PC-3 (cell line): ENCODE data around the gene CNTNAP5. TPM values are rescaled to one million over a fixed set of nuclear protein-coding genes. Genes with fewer than 3 reads are reported as not detected.

Source experiments
- ATAC-seq: fragments of 200-7000 bp; cut with Tn5 transposase; 2 replicates; pipeline ENCODE4 v1.9.1; 2020; ENCODE audit warnings: mild to moderate bottlenecking, moderate library complexity
- BruUV-seq: library from RNA; stranded (reverse); fragments of 400-500 nt; replicated peaks from 2 replicates; lab custom pipeline; 2021; lab: Mats Ljungman, UMichigan
- CTCF ChIA-PET: fragments of 300-600 bp; sonication (Branson Sonifier 250); formaldehyde crosslinking; loops from one replicate; lab custom pipeline; 2022; ENCODE audit warnings: antibody characterized with exemption; lab: Charles Lee
- POLR2A ChIA-PET: fragments of 300-600 bp; sonication (Branson Sonifier 250); formaldehyde crosslinking; loops from one replicate; lab custom pipeline; 2022; ENCODE audit warnings: antibody characterized with exemption; ENCODE audit not compliant: unreplicated experiment; lab: Charles Lee
- DNase-seq: peaks from one replicate; pipeline ENCODE4 v3.0.0-alpha.2; 2015
- H2AFZ ChIP-seq: fragments of 300-600 bp; sonication (generic); 2 replicates; pipeline ENCODE4 v1.6.0; 2016; ENCODE audit warnings: antibody characterized with exemption, low read length
- H3F3A ChIP-seq: fragments of 300-600 bp; sonication (generic); one replicate; pipeline ENCODE4 v1.6.0; 2017; ENCODE audit warnings: antibody characterized with exemption, low read length, control low read depth, mild to moderate bottlenecking; ENCODE audit not compliant: unreplicated experiment
- H3K27ac ChIP-seq: fragments of 300-600 bp; sonication (generic); 2 replicates; pipeline ENCODE4 v1.5.1; 2016; ENCODE audit warnings: mild to moderate bottlenecking, low read length
- H3K27me3 ChIP-seq: fragments of 300-600 bp; sonication (generic); 2 replicates; pipeline ENCODE4 v1.6.1; 2016; ENCODE audit warnings: low read length, mixed read lengths
- H3K36me3 ChIP-seq: fragments of 300-600 bp; sonication (generic); 2 replicates; pipeline ENCODE4 v1.6.1; 2016; ENCODE audit warnings: low read depth, mixed run types, low read length, mixed read lengths
- H3K4me1 ChIP-seq: fragments of 300-600 bp; sonication (generic); 2 replicates; pipeline ENCODE4 v1.5.1; 2016; ENCODE audit warnings: low read length; ENCODE audit not compliant: insufficient read depth
- H3K4me2 ChIP-seq: fragments of 300-600 bp; sonication (generic); 2 replicates; pipeline ENCODE4 v1.6.0; 2016; ENCODE audit warnings: low read length
- H3K4me3 ChIP-seq: fragments of 300-600 bp; sonication (generic); 2 replicates; pipeline ENCODE4 v1.5.1; 2016; ENCODE audit warnings: mild to moderate bottlenecking, low read length, mixed read lengths
- H3K79me2 ChIP-seq: fragments of 300-600 bp; sonication (generic); 2 replicates; pipeline ENCODE4 v1.6.1; 2017; ENCODE audit warnings: low read length, mixed read lengths
- H3K9ac ChIP-seq: fragments of 300-600 bp; sonication (generic); 2 replicates; pipeline ENCODE4 v1.6.0; 2016; ENCODE audit warnings: mild to moderate bottlenecking, low read length
- H3K9me2 ChIP-seq: fragments of 300-600 bp; sonication (generic); replicated peaks from 2 replicates; pipeline ENCODE4 v1.6.1; 2016; ENCODE audit warnings: mixed run types, low read length, mixed read lengths
- H3K9me3 ChIP-seq: fragments of 300-600 bp; sonication (generic); 2 replicates; pipeline ENCODE4 v1.6.1; 2016; ENCODE audit warnings: low read length, mixed read lengths
- H4K20me1 ChIP-seq: fragments of 300-600 bp; sonication (generic); 2 replicates; pipeline ENCODE4 v1.6.1; 2016; ENCODE audit warnings: low read length, mixed read lengths
- CTCF ChIP-seq: fragments of 300-600 bp; sonication (generic); conservative IDR thresholded peaks from 2 replicates; pipeline ENCODE4 v1.5.1; 2017; ENCODE audit warnings: antibody characterized with exemption, low read depth, mild to moderate bottlenecking, low read length
- EZH2 ChIP-seq: fragments of 300-600 bp; sonication (generic); IDR thresholded peaks from one replicate; pipeline ENCODE4 v1.6.1; 2017; ENCODE audit warnings: antibody characterized with exemption, mild to moderate bottlenecking, low read length; ENCODE audit not compliant: unreplicated experiment
- EZH2phosphoT487 ChIP-seq: fragments of 300-600 bp; sonication (generic); IDR thresholded peaks from 2 replicates; pipeline ENCODE4 v1.6.1; 2018; ENCODE audit warnings: mild to moderate bottlenecking, antibody characterized with exemption, low read length, borderline replicate concordance
- intact Hi-C: fragments of 100-400 bp; cut with micrococcal nuclease; formaldehyde crosslinking; loops from 2 replicates; pipeline ENCODE4 v1.9.0; 2023
- total RNA-seq: library from RNA; depleted of rRNA; stranded (reverse); fragments of >200 nt; gene quantifications from 2 replicates; pipeline ENCODE4 v1.2.3, GENCODE V29; 2014

CNTNAP5 gene
- total RNA-seq, 1 experiment from 2014 or later, result not detected

DNA sequence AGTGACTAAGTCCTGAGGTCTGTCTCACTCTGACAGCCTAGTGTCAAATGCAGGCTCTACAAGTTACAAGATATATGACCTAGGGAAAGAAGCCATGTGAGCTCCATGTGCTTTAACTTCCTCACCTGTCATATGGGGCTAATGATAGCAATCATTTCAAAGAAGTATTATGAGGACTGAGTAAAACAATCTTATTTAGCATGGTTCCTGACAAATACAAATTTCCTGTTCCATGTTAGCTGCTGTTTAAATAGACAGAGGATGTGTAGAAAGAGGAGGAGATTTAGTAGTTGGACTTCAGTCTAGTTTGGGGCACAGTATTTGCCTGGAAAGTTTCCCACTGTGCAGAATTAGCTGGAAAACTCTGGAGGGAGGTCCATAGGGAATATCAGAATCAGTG is 545.8 kb downstream of the CNTNAP5 start:
- no peaks in the 10 kb centered on the region for H3K4me1 ChIP-seq
- no peaks in the 10 kb centered on the region for H3K9me2 ChIP-seq
- CTCF ChIA-PET, result no interaction called here
- H3K9ac ChIP-seq, result no peak overlapping the region
- no peak overlapping the region for H2AFZ ChIP-seq
- no peaks in the 10 kb centered on the region for H3K9me3 ChIP-seq
- no peaks in the 10 kb centered on the region for H3K36me3 ChIP-seq
- no peaks in the 10 kb centered on the region for H3F3A ChIP-seq
- ATAC-seq (no peak), DNase-seq (no peak)
- H3K27me3 ChIP-seq, result no peaks in the 10 kb centered on the region
- H4K20me1 ChIP-seq, result no peaks in the 10 kb centered on the region
- POLR2A ChIA-PET, result no interaction called here
- no peak overlapping the region for H3K27ac ChIP-seq
- no peaks in the 10 kb centered on the region for H3K79me2 ChIP-seq
- no TSS peak for BruUV-seq
- no peak overlapping the region for H3K4me3 ChIP-seq
- no peak overlapping the region for H3K4me2 ChIP-seq
- no peak for TF ChIP-seq EZH2phosphoT487
- TF ChIP-seq CTCF, result no peak
- no peak for TF ChIP-seq EZH2
- intact Hi-C loops, result no loop called here

- TF ChIP-seq EZH2 (no peak), CTCF (no peak), EZH2phosphoT487 (no peak)
- H3K9me3 ChIP-seq, result no peaks in the 10 kb centered on the region
- H3K9ac ChIP-seq, result no peak overlapping the region
- no peaks in the 10 kb centered on the region for H3K4me1 ChIP-seq
- H3K4me3 ChIP-seq, result no peak overlapping the region
- no peaks in the 10 kb centered on the region for H3K27me3 ChIP-seq
- no TSS peak for BruUV-seq
- no peak overlapping the region for H3K4me2 ChIP-seq
- no peaks in the 10 kb centered on the region for H3F3A ChIP-seq
- intact Hi-C loops, result no loop called here
- no peak overlapping the region for H2AFZ ChIP-seq
- H3K27ac ChIP-seq, result no peak overlapping the region
- ChIA-PET POLR2A (no interaction called here), CTCF (no interaction called here)
- H3K36me3 ChIP-seq, result no peaks in the 10 kb centered on the region
- no peaks in the 10 kb centered on the region for H3K9me2 ChIP-seq
- no peaks in the 10 kb centered on the region for H3K79me2 ChIP-seq
- no peaks in the 10 kb centered on the region for H4K20me1 ChIP-seq
- DNase-seq (no peak), ATAC-seq (no peak)
These were observed 546.7 kb downstream of the CNTNAP5 start for GRCh38 chr2:124571836-124572235.

GRCh38 chr2:124572934-124573634 is 548.0 kb downstream of the CNTNAP5 start:
- Histone ChIP-seq H3K27me3 (no peaks in the 10 kb centered on the region), H3K27ac (no peak overlapping the region), H3K9me2 (no peaks in the 10 kb centered on the region), H4K20me1 (no peaks in the 10 kb centered on the region), H2AFZ (no peak overlapping the region), H3K9ac (no peak overlapping the region), H3K4me2 (no peak overlapping the region), H3K9me3 (no peaks in the 10 kb centered on the region), H3K4me1 (no peaks in the 10 kb centered on the region), H3K36me3 (no peaks in the 10 kb centered on the region), H3K4me3 (no peak overlapping the region), H3F3A (no peaks in the 10 kb centered on the region), H3K79me2 (no peaks in the 10 kb centered on the region)
- BruUV-seq, result no TSS peak
- TF ChIP-seq EZH2 (no peak), EZH2phosphoT487 (no peak), CTCF (no peak)
- ChIA-PET CTCF (no interaction called here), POLR2A (no interaction called here)
- DNase-seq (no peak), ATAC-seq (no peak)
- intact Hi-C loops, result no loop called here
